ENCODE data around the gene WDR4.
"Not testable (repeated sequence)": the region's sequence is repeated elsewhere in the genome, so short reads cannot be mapped to it uniquely, and the experiment has no call there.

The WDR4 gene

GRCh38 chr21:42834726-42835191 is 44.6 kb downstream of the WDR4 start:
- DNase-seq (ENCODE audit: low spot score) = peak; percentile 16
- TF ChIP-seq CTCF (IDR thresholded peaks at IDR 0.05; ENCODE audit: extremely low read depth, missing control alignments) = no peak

GRCh38 chr21:42833859-42834725 is 45.2 kb downstream of the WDR4 start:
- TF ChIP-seq CTCF (IDR thresholded peaks at IDR 0.05; ENCODE audit: extremely low read depth, missing control alignments) = no peak
- DNase-seq (ENCODE audit: low spot score) = peak; percentile 11

- DNase-seq (ENCODE audit: low spot score) = peak; percentile 70
- TF ChIP-seq CTCF (IDR thresholded peaks at IDR 0.05; ENCODE audit: extremely low read depth, missing control alignments) = peak; percentile 23
These were observed 45.9 kb downstream of the WDR4 start for GRCh38 chr21:42833439-42833815.

DNA sequence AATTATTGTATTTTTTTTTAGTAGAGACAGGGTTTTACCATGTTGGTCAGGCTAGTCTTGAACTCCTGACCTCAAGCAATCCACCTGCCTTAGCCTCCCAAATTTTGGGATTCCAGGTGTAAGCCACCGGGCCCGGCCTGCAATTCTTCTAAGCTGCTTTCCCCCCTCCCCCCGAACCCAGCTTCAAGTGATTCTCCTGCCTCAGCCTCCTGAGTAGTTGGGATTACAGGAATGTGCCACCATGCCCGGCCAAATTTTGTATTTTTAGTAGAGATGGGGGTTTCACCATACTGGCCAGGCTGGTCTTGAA is 47.1 kb downstream of the WDR4 start:
- DNase-seq (ENCODE audit: low spot score) = not testable (repeated sequence)

GRCh38 chr21:42830456-42831455 is 48.6 kb downstream of the WDR4 start:
- TF ChIP-seq CTCF (IDR thresholded peaks at IDR 0.05; ENCODE audit: extremely low read depth, missing control alignments) = no peak
- DNase-seq (ENCODE audit: low spot score) = no peak

- no peak for DNase-seq (ENCODE audit: low spot score)
- TF ChIP-seq CTCF (IDR thresholded peaks at IDR 0.05; ENCODE audit: extremely low read depth, missing control alignments) = no peak
These were observed 49.4 kb downstream of the WDR4 start for GRCh38 chr21:42829954-42830353.

- no peak for TF ChIP-seq CTCF (IDR thresholded peaks at IDR 0.05; ENCODE audit: extremely low read depth, missing control alignments)
- DNase-seq (ENCODE audit: low spot score) = no peak
These were observed 49.9 kb downstream of the WDR4 start for GRCh38 chr21:42829417-42829816.

Measured in GM20000 (cell line).